Endodermal cell (in vitro differentiated cells): ENCODE data around the gene ZXDB. TPM values are rescaled to one million over a fixed set of nuclear protein-coding genes. Genes with fewer than 3 reads are reported as not detected.
A peak's percentile ranks its signal among the peaks of the same experiment; 100 is the strongest.
"Not testable (repeated sequence)": the region's sequence is repeated elsewhere in the genome, so short reads cannot be mapped to it uniquely, and the experiment has no call there.

ENCODE experiments used
- DNase-seq: peaks from one replicate; pipeline ENCODE4 v3.0.0-alpha.2; 2017
- H3K27ac ChIP-seq: 2 replicates; pipeline ENCODE4 v1.5.1; 2013; ENCODE audit warnings: mild to moderate bottlenecking, low read depth, low read length, moderate library complexity
- H3K27me3 ChIP-seq: 2 replicates; pipeline ENCODE4 v1.6.1; 2013; ENCODE audit warnings: mild to moderate bottlenecking, low read length, moderate library complexity; ENCODE audit not compliant: insufficient read depth, control insufficient read depth, poor library complexity, severe bottlenecking
- H3K36me3 ChIP-seq: 2 replicates; pipeline ENCODE4 v1.7.0; 2013; ENCODE audit warnings: mild to moderate bottlenecking, low read length, moderate library complexity; ENCODE audit not compliant: control insufficient read depth, insufficient read depth
- H3K4me1 ChIP-seq: one replicate; pipeline ENCODE4 v1.7.0; 2013; ENCODE audit warnings: low read length; ENCODE audit not compliant: control insufficient read depth, insufficient read depth
- H3K4me3 ChIP-seq: 2 replicates; pipeline ENCODE4 v1.5.1; 2013; ENCODE audit warnings: mild to moderate bottlenecking, low read length, moderate library complexity
- H3K9ac ChIP-seq: 2 replicates; pipeline ENCODE4 v1.6.1; 2013; ENCODE audit warnings: mild to moderate bottlenecking, low read length, moderate library complexity; ENCODE audit not compliant: poor library complexity, severe bottlenecking; ENCODE audit errors: extremely low read depth
- H3K9me3 ChIP-seq: 2 replicates; pipeline ENCODE4 v1.6.1; 2013; ENCODE audit warnings: mild to moderate bottlenecking, low read length, moderate library complexity; ENCODE audit not compliant: control insufficient read depth
- H3K27ac Mint-ChIP-seq: 2 replicates; pipeline ENCODE4 v1.8.0; 2020; ENCODE audit warnings: mixed read lengths
- H3K27me3 Mint-ChIP-seq: 2 replicates; pipeline ENCODE4 v1.8.0; 2021; ENCODE audit warnings: mild to moderate bottlenecking, mixed read lengths; ENCODE audit not compliant: insufficient read depth
- H3K36me3 Mint-ChIP-seq: 2 replicates; pipeline ENCODE4 v1.8.0; 2020; ENCODE audit warnings: low read depth, mixed read lengths
- H3K4me1 Mint-ChIP-seq: 2 replicates; pipeline ENCODE4 v1.8.0; 2020; ENCODE audit warnings: mixed read lengths
- H3K4me3 Mint-ChIP-seq: 2 replicates; pipeline ENCODE4 v1.8.0; 2020; ENCODE audit warnings: mild to moderate bottlenecking, moderate library complexity, mixed read lengths
- H3K9me3 Mint-ChIP-seq: 2 replicates; pipeline ENCODE4 v1.8.0; 2020; ENCODE audit warnings: mild to moderate bottlenecking, mixed read lengths
- WGBS, 2 experiments: methylation state at CpG; one replicate each; pipeline versions ENCODE4 v1.1.5 to v1.1.7; 2013; ENCODE audit warnings: missing lambda C conversion rate in 2 of 2, mixed read lengths in 1 of 2; ENCODE audit not compliant: insufficient coverage in 1 of 2, insufficient read length in 1 of 2; 5-methylcytosine and 5-hydroxymethylcytosine counted together
- total RNA-seq, 2 donors: library from RNA; stranded (reverse); fragmentation: NEBNext Ultra II Directional in 1 of 2; extraction: Animal tissue kit (Norgen Biotek cat#: 25700) in 1 of 2; gene quantifications; 2 replicates in 1 of 2; 3 replicates in 1 of 2; pipeline ENCODE4 v1.2.1, GENCODE V29; 2021
- TF ChIP-seq, protein P1 (sequence below): fragments of 200-600 bp; sonication (generic); conservative IDR thresholded peaks from 2 replicates; pipeline ENCODE4 v1.5.0; 2021; ENCODE audit warnings: antibody characterized with exemption, mild to moderate bottlenecking

The ZXDB gene
- total RNA-seq, 2 donors from 2014 or later: 7.5 to 8.5 TPM

DNA sequence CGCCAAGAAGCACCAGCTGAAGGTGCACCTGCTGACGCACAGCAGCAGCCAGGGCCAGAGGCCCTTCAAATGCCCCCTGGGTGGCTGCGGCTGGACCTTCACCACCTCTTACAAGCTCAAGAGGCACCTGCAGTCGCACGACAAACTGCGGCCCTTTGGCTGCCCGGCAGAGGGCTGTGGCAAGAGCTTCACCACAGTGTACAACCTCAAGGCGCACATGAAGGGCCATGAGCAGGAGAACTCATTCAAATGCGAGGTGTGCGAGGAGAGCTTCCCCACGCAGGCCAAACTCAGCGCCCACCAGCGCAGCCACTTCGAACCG lies 1.0 kb downstream of the ZXDB start:
- not testable (repeated sequence) for H3K36me3 ChIP-seq, H3K27me3 ChIP-seq, H3K27ac ChIP-seq, H3K9me3 ChIP-seq, H3K4me1 ChIP-seq, H3K27ac Mint-ChIP-seq, H3K36me3 Mint-ChIP-seq, H3K27me3 Mint-ChIP-seq
- H3K9ac ChIP-seq: peak overlapping the region; percentile 34
- peak; percentile 82 for DNase-seq
- H3K4me3 Mint-ChIP-seq: peak overlapping the region; percentile 61
- TF ChIP-seq, protein P1, sequence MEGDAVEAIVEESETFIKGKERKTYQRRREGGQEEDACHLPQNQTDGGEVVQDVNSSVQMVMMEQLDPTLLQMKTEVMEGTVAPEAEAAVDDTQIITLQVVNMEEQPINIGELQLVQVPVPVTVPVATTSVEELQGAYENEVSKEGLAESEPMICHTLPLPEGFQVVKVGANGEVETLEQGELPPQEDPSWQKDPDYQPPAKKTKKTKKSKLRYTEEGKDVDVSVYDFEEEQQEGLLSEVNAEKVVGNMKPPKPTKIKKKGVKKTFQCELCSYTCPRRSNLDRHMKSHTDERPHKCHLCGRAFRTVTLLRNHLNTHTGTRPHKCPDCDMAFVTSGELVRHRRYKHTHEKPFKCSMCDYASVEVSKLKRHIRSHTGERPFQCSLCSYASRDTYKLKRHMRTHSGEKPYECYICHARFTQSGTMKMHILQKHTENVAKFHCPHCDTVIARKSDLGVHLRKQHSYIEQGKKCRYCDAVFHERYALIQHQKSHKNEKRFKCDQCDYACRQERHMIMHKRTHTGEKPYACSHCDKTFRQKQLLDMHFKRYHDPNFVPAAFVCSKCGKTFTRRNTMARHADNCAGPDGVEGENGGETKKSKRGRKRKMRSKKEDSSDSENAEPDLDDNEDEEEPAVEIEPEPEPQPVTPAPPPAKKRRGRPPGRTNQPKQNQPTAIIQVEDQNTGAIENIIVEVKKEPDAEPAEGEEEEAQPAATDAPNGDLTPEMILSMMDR: peak; percentile 51
- WGBS, 2 experiments: 10% methylated on average over 6 of the region's 15 CpGs; no CpG with 5 or more reads in 1 of the 2 experiments
- H3K4me3 ChIP-seq: peak overlapping the region; percentile 69
- peaks cover 24% of the 10 kb centered on the region for H3K4me1 Mint-ChIP-seq
- peaks cover 31% of the 10 kb centered on the region for H3K9me3 Mint-ChIP-seq

DNA sequence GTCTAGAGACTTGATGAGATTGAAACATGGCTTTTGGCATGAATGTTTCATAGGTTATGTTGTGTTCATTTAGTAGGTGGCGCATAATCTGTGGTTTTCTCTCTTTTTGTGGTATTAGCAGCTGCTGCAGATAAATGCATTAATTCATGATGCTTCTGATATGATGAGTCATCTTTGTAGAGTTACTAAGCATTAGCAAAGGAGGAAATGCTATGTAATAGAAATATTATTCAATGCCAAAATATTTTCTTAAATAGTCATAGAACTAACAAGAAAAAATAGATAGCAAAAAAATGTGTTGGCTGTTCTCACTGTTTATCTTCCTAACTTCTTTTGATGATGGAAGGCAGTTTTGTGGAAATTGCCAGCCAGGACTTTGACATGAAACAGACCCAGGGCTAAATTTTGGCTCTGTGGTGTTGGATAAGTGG lies 3.6 kb downstream of the ZXDB start:
- H3K9me3 Mint-ChIP-seq: peaks cover 24% of the 10 kb centered on the region
- H3K27ac Mint-ChIP-seq: no peak overlapping the region
- no peaks in the 10 kb centered on the region for H3K27me3 ChIP-seq
- TF ChIP-seq, protein P1: no peak
- peaks cover 22% of the 10 kb centered on the region for H3K4me1 Mint-ChIP-seq
- no peak for DNase-seq
- no peak overlapping the region for H3K27ac ChIP-seq
- no peaks in the 10 kb centered on the region for H3K36me3 ChIP-seq
- no peaks in the 10 kb centered on the region for H3K27me3 Mint-ChIP-seq
- 94% methylated on average over 1 of the region's 1 CpG; no CpG with 5 or more reads in 1 of the 2 experiments for WGBS, 2 experiments
- no peak overlapping the region for H3K9ac ChIP-seq
- H3K4me1 ChIP-seq: no peaks in the 10 kb centered on the region
- H3K9me3 ChIP-seq: no peaks in the 10 kb centered on the region
- peak overlapping the region; percentile 29 for H3K4me3 Mint-ChIP-seq
- peaks cover 5% of the 10 kb centered on the region for H3K36me3 Mint-ChIP-seq
- peak overlapping the region; percentile 75 for H3K4me3 ChIP-seq

DNA sequence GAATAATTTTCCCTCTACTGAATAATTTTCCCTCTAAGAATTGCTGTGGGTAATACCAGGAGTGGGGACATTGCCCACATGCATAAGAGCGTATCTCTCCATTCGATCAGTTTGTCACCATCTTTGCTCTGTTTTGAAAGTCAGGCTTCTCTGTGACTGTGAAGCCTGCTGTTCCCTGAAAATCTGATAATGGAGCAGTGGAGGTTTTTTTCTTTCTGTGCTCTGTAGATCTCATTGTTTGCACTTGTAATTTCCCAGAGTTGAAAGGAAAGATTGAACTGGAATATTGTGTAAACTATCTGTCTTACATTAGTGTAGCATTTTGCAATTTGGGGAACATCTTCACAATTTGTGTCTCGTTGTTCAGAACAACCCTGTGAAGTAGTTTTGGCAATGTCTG lies 4.3 kb downstream of the ZXDB start:
- Histone ChIP-seq H3K27ac (no peak overlapping the region), H3K9me3 (no peaks in the 10 kb centered on the region), H3K27me3 (no peaks in the 10 kb centered on the region), H3K4me1 (no peaks in the 10 kb centered on the region), H3K4me3 (peak overlapping the region; percentile 75), H3K36me3 (no peaks in the 10 kb centered on the region), H3K9ac (no peak overlapping the region)
- H3K9me3 Mint-ChIP-seq: peaks cover 17% of the 10 kb centered on the region
- H3K36me3 Mint-ChIP-seq: peaks cover 5% of the 10 kb centered on the region
- TF ChIP-seq, protein P1: no peak
- no peak overlapping the region for H3K27ac Mint-ChIP-seq
- no peaks in the 10 kb centered on the region for H3K27me3 Mint-ChIP-seq
- H3K4me1 Mint-ChIP-seq: peaks cover 20% of the 10 kb centered on the region
- no peak for DNase-seq
- H3K4me3 Mint-ChIP-seq: peak overlapping the region; percentile 29
- WGBS, 2 experiments: 62% methylated on average over 3 of the region's 3 CpGs; no CpG with 5 or more reads in 1 of the 2 experiments
